ENCODE data around the gene LPO.

Gene LPO

GRCh38 chr17:58231641-58232040 lies 6.7 kb upstream of the LPO start:
- in situ Hi-C loops (cut with HindIII; ENCODE audit: low pct_ligation_motif_present, low sequenced_read_pairs), result no loop called here
- H3K27me3 ChIP-seq (replicated peaks), result no peaks in the 10 kb centered on the region
- no peak overlapping the region for H3K27ac ChIP-seq
- TF ChIP-seq CTCF (IDR thresholded peaks at IDR 0.05; ENCODE audit: low read depth, low read length, missing control alignments), result no peak
- H3K4me3 ChIP-seq (ENCODE audit: low read depth, low read length), result no peak overlapping the region
- DNase-seq, result peak; percentile 4
- H3K36me3 ChIP-seq (replicated peaks), result no peaks in the 10 kb centered on the region

GRCh38 chr17:58232707-58233156 lies 5.7 kb upstream of the LPO start:
- H3K4me3 ChIP-seq (ENCODE audit: low read depth, low read length), result no peak overlapping the region
- peak; percentile 17 for TF ChIP-seq CTCF (IDR thresholded peaks at IDR 0.05; ENCODE audit: low read depth, low read length, missing control alignments)
- in situ Hi-C loops (cut with HindIII; ENCODE audit: low pct_ligation_motif_present, low sequenced_read_pairs), result no loop called here
- no peaks in the 10 kb centered on the region for H3K27me3 ChIP-seq (replicated peaks)
- H3K27ac ChIP-seq, result peak overlapping the region; percentile 1
- peak; percentile 95 for DNase-seq
- H3K36me3 ChIP-seq (replicated peaks), result no peaks in the 10 kb centered on the region

- Histone ChIP-seq H3K27ac (no peak overlapping the region), H3K4me3 (ENCODE audit: low read depth, low read length) (no peak overlapping the region), H3K36me3 (replicated peaks) (no peaks in the 10 kb centered on the region), H3K27me3 (replicated peaks) (no peaks in the 10 kb centered on the region)
- no peak for TF ChIP-seq CTCF (IDR thresholded peaks at IDR 0.05; ENCODE audit: low read depth, low read length, missing control alignments)
- DNase-seq, result no peak
- in situ Hi-C loops (cut with HindIII; ENCODE audit: low pct_ligation_motif_present, low sequenced_read_pairs), result no loop called here
Measured at GRCh38 chr17:58233543-58233942, 4.8 kb upstream of the LPO start.

- in situ Hi-C loops (cut with HindIII; ENCODE audit: low pct_ligation_motif_present, low sequenced_read_pairs), result no loop called here
- no peak for DNase-seq
- peaks cover 2% of the 10 kb centered on the region for H3K27me3 ChIP-seq (replicated peaks)
Measured at GRCh38 chr17:58234512-58234911, 3.9 kb upstream of the LPO start.

GRCh38 chr17:58235821-58236220 lies 2.6 kb upstream of the LPO start:
- no peak for DNase-seq
- H3K4me3 ChIP-seq (ENCODE audit: low read depth, low read length), result no peak overlapping the region
- H3K27ac ChIP-seq, result no peak overlapping the region
- peaks cover 9% of the 10 kb centered on the region for H3K27me3 ChIP-seq (replicated peaks)
- H3K36me3 ChIP-seq (replicated peaks), result no peaks in the 10 kb centered on the region
- in situ Hi-C loops (cut with HindIII; ENCODE audit: low pct_ligation_motif_present, low sequenced_read_pairs), result no loop called here
- TF ChIP-seq CTCF (IDR thresholded peaks at IDR 0.05; ENCODE audit: low read depth, low read length, missing control alignments), result no peak

More at GRCh38 chr17:58234512-58234911, 3.9 kb upstream of the LPO start:
- no peak overlapping the region for H3K27ac ChIP-seq
- no peak for TF ChIP-seq CTCF (IDR thresholded peaks at IDR 0.05; ENCODE audit: low read depth, low read length, missing control alignments)
- H3K36me3 ChIP-seq (replicated peaks), result no peaks in the 10 kb centered on the region
- H3K4me3 ChIP-seq (ENCODE audit: low read depth, low read length), result no peak overlapping the region

GRCh38 chr17:58236394-58236793 lies 2.0 kb upstream of the LPO start:
- Histone ChIP-seq H3K4me3 (ENCODE audit: low read depth, low read length) (no peak overlapping the region), H3K27ac (no peak overlapping the region), H3K27me3 (replicated peaks) (peaks cover 9% of the 10 kb centered on the region), H3K36me3 (replicated peaks) (no peaks in the 10 kb centered on the region)
- in situ Hi-C loops (cut with HindIII; ENCODE audit: low pct_ligation_motif_present, low sequenced_read_pairs), result no loop called here
- TF ChIP-seq CTCF (IDR thresholded peaks at IDR 0.05; ENCODE audit: low read depth, low read length, missing control alignments), result no peak
- no peak for DNase-seq
